Nucleus accumbens (tissue), 56 donors: Measurements from ENCODE around the gene PTPRM.

Experiments
- DNase-seq, 56 donors: peaks; one replicate each; lab custom pipeline; 2025; lab: John Stamatoyannopoulos, UW

Gene PTPRM

DNA sequence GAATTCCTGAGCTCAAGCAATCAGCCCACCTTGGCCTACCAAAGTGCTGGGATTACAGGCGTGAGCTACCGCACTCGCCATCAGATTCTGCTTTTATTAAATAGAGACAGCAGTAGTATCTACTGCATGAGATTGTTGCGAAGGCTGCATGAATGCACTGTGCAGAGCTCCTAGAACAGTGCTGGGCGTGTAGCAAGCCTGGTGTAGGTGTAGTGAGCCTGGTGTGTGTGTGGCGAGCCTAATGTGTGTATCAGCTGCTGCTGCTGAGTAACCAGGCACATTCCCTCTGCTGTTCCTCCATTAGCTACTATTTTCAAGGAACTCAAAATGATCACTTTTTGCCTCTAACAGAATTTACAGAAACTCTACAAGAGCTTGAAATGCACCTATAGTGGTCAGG, 57.6 kb downstream of the PTPRM start:
- DNase-seq, result peak in 19 of 56 donors; percentile 10 to 67 (median 33)

DNA sequence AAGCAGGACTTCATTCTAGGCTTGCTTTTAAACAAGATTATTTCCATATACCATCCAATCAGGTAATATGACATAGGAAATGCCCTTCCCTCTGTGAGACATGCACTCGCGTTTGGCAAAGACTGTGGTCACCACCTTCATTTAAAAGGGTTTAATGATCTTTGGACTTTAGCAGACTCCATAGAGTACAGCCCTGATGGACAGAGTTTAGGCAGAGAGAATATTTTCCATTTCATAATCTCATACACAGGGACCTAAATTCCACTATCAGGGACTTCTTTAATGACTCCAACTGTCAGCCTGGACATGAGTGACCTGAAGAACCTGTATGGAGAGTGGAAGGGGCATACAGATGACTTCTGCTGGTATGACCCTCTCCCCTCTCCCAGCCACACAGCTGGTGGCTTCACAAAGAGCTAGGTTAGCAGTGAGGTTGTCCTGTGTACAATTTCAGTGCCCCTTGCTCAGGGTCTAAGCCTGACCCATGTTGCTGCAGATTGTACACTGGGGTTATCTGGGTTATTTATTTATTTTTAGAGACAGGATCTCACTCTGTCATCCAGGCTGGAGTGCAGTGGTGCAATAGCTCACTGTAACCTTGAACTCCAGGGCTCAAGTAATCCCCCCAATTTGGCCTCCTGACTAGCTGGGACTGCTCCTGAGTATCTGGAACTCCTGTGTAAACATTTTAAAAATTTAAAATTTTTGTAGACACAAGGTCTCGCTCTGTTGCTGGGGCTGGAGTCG, 59.2 kb downstream of the PTPRM start:
- DNase-seq, result no peak

DNA sequence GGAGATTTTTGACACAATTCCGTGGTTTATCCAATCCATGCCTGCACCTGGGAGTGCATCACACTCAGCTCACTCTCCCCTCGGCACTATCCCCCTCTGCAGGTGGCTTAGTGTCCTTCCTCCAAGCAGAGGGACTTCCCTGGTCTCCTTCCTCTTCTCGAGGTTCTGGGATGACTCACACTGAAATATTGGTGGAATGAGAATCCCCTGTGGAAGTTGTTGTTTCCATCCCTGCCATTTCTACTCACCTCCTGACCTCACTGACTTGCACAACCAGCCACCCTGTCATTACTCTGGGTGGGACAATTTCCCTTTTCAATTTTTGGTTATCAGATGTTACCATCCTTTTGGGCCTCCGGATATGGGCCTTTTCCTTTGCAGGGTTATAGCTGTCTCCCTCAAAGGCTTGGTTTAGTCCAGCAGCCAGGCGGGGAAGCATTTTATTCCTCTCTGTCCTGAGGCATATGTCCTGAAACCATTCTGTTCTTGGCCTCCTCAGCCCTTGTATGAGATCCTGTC, 59.9 kb downstream of the PTPRM start:
- no peak for DNase-seq

DNA sequence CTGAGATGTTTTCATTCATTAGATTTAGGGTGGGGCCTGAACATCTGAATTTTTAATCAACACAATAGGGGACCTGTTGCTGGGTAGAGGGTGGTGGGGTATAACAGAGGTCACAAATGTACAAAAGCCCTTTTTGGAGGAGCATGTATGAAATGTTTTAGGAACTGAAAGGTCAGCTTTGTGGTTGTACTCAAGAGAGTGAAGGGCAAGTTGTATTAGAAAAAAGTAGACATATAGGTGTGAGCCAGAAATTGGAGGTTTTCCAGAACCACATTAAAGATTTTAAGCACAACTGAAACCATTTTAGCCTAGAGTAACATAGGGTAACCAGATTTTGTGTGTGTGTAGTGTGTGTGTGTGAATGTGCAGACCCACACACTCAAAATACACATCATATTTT, 62.3 kb downstream of the PTPRM start:
- no peak for DNase-seq

DNA sequence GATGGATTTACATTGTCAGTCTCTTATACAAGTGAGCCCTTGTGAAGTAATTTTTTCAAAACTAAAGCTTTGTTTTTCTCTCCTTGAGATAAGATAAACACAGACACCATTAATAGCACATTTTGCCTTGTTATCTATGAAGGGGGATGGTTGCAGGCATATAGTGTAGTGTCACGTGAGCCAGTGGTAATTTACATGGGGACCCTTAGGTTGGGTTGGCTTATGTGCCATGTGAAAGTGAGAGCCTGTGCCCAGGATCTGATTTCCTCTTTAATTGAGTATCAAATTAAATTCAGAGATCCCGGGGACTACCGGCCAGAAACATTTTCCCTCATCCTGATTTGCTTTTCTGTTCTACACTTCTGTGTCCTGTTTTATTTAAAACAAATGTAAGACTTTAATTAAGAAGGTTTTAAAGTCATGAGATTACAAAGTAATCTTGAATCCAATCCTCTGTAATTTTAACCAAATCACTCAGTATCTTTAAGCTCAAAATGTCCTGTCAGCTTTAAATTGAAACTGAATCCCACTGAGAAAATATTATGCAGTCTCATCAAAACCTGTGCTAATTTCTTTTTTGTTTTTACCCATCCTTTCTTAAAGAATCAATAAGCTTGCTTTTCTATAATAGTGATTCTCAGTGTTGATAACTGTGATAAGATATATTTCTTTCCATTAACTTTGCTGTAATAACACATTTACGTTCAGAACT, 63.8 kb downstream of the PTPRM start:
- DNase-seq, result no peak

DNA sequence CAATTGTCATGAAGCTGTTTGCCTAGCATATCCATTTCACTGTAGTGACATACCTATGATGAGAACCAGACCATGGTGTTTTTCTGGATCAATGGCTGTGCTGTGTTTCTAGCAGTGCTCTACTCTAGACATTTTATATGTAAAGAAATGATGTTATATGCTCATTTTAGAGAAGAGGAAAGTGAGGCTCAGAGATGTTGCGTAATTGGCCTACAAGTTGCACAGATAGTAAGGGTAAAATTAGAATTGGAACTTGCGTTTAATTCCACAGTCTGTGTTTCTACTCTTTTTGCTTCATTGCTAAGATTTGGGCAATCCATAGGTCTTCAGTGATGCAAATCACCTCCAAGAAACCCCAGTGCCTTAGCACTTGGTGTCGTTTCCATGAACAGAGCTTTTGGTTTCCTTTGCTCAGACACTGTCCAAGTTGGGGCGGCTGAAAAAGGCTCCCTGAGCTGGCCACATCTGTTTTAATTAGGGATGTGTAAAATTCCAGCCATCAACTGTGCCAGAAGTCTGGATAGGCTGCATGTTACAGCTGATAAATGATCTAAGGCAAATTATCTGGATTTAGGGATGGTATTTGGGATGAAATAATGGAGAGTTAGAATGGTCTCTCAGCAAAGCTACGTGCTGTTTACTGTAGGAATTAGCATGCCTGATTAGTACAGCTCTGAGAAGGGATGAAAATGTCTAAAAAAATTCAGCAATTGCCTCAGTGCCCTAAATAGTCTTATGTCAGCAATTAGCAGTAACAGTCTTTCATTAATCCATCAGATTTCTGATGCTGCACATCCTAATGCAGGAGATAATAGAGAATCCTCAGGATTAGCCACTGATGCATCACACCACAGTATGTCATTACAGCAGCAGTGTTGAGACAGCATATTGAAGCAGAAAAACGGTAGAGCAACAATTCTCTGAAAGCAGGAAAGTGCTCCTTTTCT, 65.3 kb downstream of the PTPRM start:
- DNase-seq, result no peak

DNA sequence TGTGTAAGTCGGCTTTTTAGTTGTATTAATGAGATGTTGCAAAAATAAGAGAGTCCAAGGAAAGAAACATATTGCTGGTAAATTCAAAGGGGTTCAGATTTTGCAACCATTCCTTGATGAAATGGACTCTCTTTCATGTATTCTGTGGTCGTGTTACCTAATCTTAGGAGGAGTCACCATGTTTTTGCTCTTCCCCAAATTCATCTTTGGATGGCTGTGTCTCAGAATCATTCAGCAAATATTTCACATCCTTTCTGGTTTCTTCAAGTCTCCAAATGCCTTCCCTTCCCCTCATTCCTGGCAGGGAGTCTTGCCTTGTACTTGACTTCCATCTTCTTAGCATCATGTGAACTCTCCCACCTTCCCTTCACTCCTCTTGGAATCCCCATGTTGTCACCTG, 66.1 kb downstream of the PTPRM start:
- DNase-seq, result no peak

DNA sequence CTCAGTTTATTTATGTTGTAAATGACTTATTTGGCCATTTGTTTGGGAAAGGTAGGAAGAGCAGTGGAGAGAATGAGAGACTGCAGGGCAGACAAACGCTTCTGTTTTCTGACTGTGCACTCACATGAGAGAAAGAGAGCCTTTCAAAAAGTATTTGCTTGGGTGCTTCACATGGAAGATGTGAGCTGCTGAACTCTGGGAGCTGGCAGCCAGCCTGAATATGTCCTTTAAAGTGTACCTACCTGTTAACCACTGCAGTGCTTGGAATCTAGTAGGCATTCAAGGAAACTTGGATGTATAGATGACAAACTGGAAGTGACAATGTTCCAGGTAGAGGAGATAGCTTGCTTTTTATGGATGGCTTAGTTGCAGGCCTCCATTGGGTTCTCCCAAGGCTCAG, 68.8 kb downstream of the PTPRM start:
- no peak for DNase-seq

DNA sequence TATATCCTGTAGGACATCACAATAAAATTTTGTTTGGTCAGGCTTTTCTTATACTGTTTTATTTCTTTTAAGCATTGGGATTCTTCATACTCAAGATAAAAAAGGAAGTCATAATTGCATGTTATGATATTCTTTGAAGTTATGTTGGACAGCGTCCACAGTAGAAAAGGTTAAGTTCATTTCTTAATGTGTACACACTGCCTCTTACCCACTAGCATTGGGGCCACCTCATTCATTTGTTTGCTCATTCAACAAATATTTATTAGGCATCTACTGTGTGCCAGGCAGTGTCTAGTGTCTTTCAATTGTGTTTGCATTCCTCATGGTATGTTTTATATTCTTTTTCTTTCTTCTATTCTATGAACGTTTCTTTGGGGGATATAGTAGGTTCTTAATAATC, 70.2 kb downstream of the PTPRM start:
- no peak for DNase-seq

DNA sequence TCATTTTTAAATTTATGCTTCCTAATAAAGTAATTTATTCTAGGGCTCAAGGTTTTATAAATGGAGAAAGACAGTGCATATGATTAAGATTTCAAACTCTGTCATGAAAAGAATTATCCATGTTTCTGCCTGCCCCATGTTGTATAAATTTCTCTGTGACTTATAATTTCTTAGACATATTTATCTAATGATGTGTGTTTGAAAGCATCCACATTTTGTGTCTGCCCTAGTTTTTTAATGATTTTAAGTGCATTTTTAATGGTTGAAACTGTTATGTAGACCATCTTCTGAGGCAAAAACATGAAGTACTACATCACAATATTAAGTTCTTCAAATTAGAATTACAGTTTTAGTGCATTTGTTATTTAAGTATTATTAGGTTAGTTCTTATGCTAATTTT, 71.2 kb downstream of the PTPRM start:
- no peak for DNase-seq

DNA sequence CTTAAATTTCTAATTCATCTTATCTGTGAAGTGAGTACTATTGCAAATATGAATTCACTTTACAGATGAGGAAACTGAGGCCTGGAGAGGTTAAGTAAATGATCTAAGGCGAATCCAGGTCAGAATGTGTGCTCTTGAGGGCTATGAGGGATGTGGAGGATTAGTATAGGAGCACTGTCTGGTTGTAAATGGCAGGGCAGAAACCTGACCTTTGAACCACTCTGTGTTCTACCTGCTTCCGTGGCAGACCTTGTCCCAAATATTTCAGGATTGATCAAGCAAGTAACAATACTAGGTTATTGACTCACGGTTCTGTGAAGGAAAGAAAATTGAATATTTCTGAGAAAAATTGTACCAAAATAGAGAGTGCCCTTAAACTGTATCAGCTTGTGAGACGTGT, 74.7 kb downstream of the PTPRM start:
- no peak for DNase-seq

DNA sequence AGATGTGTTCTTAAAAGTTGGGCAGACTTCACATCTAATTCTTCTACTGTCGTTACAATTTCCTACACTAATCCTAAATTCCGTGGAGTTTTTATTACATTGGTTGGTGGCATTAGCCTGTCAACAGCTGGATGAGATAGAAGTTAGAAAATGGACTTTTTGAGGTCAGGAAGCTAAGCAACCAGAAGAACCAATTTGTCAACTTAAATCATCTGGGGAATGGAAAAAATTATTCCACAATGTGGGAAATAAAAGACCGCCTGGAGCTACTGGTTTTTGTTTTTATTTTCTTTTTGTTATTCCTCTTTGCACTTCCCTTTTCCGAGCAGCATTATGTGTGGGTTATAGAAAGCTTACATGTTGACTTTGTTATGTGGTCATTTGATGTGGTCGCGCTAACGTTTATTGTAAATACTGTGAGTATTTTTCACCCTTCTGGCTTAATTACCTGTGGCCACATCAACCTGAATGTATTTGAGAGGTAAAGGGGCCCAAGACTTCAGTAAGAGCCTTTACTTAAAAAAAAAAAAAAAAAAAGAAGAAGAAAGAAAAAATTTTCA, 75.3 kb downstream of the PTPRM start:
- no peak for DNase-seq

DNA sequence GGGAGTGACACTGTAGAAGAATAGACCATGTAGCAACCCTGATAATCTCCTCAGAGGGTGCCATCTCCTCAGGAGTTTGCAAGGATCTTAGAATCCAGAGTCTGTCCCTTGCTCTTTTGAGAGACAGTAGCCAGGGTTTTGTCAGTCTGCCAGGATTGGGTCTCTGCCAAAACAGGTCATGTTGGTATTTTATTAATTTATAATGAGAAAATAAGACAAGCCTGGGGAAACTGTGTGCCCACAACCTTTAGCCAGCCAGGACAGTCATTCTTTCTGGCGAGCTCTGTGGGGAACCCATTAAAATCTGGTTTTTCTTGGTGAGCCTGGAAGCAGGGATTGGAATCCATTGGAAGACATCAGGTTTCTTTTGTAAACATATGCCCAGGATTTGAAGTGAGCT, 78.6 kb downstream of the PTPRM start:
- no peak for DNase-seq

DNA sequence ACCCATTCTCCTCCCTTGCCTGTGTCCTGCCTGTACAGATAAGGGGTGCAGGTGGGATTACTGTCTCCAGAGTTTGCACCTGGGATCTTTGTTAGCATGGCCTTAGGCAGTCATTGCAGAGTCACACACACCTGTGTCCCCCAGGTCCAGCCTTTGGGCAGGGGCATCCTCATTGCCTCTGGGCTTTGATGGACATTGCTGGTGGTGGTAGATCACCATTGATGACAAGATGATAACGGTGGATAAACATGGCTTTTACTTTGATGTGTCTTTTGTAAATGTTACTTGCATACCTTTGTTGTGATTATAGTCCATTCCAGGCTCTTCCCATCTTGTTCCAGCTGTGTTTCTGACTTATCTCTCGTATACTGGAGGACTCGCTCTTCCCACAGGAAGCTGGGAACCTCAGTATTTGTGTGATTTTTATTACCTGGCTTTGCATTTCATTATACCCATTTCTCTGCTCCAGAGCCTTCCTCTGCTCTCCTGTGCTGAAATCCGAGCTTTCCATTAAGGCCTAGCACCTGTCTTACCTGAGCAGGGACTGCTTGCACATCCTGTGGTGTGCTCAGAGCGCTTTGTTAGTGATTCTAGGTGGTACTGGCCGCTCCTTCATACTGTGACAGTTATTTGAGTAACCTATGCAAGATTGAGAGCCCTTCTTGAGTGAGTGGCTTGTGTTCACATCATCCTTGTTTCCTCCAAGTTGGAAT, 79.2 kb downstream of the PTPRM start:
- no peak for DNase-seq

DNA sequence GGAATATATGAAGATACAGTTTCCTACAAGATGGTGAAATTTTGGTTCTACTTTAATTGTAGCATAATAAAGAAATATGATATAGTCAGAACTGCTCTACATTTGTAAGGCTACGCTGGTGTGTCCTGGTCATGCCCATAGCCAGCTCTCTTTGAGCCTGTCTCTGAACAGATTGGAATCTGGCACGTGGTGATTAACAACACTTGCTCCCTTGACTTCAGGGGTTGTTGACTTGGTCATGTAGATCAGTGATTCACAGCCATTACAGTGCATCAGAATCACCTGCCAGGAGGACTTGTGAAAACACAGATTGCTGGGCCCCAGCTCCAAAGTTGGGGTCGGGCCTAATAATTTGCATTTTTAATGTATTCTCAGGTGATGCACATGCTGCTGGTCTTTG, 80.4 kb downstream of the PTPRM start:
- no peak for DNase-seq

DNA sequence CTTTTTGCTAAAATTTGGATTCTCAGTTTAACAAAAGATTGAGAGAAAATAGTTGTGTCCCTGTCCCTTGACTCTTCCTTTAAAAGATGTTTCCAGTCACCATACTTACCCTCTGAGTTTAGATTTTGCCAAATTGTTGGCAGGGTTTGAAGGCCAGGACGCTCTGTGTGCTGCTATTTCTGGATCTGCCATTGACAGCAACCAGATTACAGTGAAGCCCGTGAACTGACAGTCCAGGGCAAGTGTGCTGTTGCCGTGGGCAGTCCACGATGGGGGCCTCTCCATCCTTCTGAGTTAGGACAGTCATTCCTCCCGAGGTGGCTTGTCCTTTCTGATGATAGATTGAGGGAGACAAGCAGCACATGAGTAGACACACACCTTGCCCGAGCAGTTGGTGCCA, 89.9 kb downstream of the PTPRM start:
- no peak for DNase-seq

DNA sequence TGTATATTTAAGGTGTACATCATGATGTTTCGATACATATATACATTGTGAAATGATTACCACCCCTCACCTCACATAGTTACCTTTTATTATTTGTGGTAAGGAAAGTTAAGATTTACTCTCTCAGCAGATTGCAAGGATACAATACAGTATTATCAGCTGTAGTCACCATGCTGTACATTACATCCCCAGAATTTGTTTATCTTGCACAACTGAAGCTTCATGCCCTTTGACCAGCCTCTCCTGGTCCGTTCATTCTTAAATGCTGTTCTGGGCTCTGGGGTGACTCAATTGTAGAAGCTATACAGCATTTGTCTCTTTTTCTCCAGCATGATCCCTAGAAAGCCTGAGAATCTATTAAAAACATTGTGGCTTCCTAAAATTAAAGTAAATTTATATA, 90.8 kb downstream of the PTPRM start:
- no peak for DNase-seq

DNA sequence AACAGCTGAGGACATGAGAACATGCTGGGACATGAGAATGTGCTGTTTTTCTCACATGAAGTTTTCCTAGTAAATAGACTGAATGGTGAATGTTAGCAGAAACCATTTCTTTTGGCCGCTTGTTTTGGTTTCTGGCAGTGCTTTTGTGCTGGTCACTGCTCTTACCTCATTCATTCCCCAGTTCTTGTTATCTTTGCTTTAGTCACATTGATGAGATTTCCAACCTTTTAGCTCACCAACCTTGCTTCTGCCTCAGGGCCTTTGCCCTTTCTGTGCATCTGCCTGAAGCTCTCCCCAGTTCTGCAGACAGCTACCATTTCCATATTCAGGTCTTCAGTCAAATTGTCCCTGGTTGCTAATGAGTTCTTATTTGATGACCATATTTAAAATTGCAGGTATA, 91.6 kb downstream of the PTPRM start:
- DNase-seq, result no peak

DNA sequence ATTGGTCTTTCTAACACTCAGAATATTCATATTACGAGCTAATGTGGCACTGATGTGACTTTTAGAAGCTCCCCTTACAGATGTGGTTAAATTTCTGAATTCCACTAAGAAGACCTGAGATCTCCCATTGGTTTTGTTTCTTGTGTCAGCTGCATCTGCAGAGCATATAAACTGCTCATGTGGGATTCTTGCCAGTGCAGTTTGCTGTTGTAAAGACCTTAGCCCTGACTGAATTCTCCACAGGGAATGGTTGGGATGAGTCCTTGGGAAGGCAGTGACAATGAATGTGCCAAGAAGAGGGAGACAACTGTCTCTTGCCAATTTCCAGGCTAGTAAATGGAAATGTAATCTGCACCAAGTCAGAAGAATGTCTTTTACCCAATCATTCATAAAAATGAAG, 94.1 kb downstream of the PTPRM start:
- DNase-seq, result no peak

DNA sequence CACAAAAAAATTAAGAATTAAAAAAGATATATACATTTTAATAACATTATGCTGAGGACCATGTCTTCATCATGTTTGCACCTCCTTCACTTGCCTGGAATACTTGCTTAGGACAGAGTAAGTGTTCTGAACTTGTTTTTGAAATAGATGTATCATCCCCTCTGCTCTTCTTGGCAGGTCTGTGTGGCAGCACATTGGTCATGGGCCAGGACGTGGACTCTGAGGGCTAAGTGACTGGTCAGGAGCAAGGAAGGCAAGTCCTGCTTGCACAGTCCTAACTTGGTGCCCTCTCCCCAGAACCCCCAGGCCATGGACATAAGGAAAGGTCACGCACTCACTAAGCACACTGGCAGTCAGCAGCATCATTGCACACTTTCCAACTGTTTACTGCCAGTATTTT, 95.8 kb downstream of the PTPRM start:
- no peak for DNase-seq
